Duodenal mucosa (tissue), 2 donors: ENCODE measurements around the gene CNOT8.
"Not testable (repeated sequence)": the region's sequence is repeated elsewhere in the genome, so short reads cannot be mapped to it uniquely, and the experiment has no call there.

Experiments
- H3K27ac ChIP-seq: one replicate; pipeline ENCODE4 v1.7.0; 2013; ENCODE audit warnings: low read depth, low read length
- H3K27me3 ChIP-seq, 2 donors: one replicate each; pipeline ENCODE4 v1.7.0; 2013; ENCODE audit warnings: low read length in 2 of 2, control low read depth in 1 of 2; ENCODE audit not compliant: insufficient read depth in 2 of 2, control insufficient read depth in 1 of 2
- H3K36me3 ChIP-seq, 2 donors: one replicate each; pipeline ENCODE4 v1.7.0; 2013; ENCODE audit warnings: low read length in 2 of 2, control low read depth in 1 of 2; ENCODE audit not compliant: insufficient read depth in 2 of 2, control insufficient read depth in 1 of 2
- H3K4me1 ChIP-seq, 2 donors: one replicate each; pipeline ENCODE4 v1.7.0; 2013; ENCODE audit warnings: low read length in 2 of 2, control low read depth in 1 of 2; ENCODE audit not compliant: insufficient read depth in 2 of 2, control insufficient read depth in 1 of 2
- H3K4me3 ChIP-seq, 2 donors: one replicate each; pipeline ENCODE4 v1.7.0; 2013; ENCODE audit warnings: low read length in 2 of 2, low read depth in 1 of 2
- H3K9ac ChIP-seq, 2 donors: one replicate each; pipeline ENCODE4 v1.7.0; 2013; ENCODE audit warnings: low read length in 2 of 2, low read depth in 1 of 2
- H3K9me3 ChIP-seq, 2 donors: one replicate each; pipeline ENCODE4 v1.7.0; 2013; ENCODE audit warnings: low read length in 2 of 2, control low read depth in 1 of 2; ENCODE audit not compliant: control insufficient read depth in 1 of 2

CNOT8 gene

DNA sequence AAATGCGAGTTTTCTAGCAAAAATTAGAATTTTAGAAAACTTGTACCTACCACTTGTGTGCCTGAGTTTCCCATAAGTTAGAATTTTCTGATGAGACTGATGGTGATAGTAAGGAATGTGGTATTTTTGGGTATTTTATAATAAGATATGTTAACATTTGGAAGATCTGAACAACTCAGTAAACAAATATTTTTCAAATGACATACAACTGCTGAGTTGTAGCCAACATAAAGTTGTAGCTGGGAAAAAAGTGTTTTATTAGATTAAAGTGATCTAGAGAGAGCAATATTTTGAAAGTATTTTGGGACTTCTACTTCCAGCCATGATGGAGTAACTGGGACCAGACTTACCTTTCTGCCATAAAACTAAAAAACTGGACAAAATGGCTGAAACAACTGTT, 41.6 kb downstream of the CNOT8 start:
- Histone ChIP-seq H3K27me3 (no peaks in the 10 kb centered on the region), H3K9ac (no peak overlapping the region), H3K9me3 (no peaks in the 10 kb centered on the region), H3K36me3 (peaks cover 39 to 81% of the 10 kb centered on the region in 2 donors), H3K4me3 (no peak overlapping the region), H3K27ac (no peak overlapping the region), H3K4me1 (peaks cover 0 to 9% of the 10 kb centered on the region in 2 donors)

DNA sequence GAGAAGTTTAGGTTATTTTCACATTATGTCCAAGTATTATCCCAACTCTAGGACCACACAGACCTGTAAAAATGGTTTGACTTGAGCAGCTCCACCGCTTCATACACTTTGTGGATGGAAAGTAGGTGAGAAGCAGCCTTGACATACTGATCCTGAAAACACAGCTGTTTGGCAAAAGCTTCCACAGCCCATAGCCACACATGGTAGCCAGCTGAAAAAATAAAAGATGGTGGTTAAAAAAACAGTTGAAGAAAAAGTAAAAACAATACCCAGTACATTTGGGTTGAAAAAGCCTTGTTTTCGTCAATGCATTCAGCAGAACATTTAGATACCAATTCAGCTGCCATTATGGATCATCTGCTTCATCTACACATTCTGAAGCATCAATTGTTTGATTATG, 42.8 kb downstream of the CNOT8 start:
- no peak overlapping the region for H3K4me3 ChIP-seq
- H3K36me3 ChIP-seq = peaks cover 37 to 75% of the 10 kb centered on the region in 2 donors
- no peaks in the 10 kb centered on the region for H3K27me3 ChIP-seq
- H3K4me1 ChIP-seq = peaks cover 0 to 3% of the 10 kb centered on the region in 2 donors
- H3K9ac ChIP-seq = no peak overlapping the region
- H3K27ac ChIP-seq = no peak overlapping the region
- no peaks in the 10 kb centered on the region for H3K9me3 ChIP-seq

DNA sequence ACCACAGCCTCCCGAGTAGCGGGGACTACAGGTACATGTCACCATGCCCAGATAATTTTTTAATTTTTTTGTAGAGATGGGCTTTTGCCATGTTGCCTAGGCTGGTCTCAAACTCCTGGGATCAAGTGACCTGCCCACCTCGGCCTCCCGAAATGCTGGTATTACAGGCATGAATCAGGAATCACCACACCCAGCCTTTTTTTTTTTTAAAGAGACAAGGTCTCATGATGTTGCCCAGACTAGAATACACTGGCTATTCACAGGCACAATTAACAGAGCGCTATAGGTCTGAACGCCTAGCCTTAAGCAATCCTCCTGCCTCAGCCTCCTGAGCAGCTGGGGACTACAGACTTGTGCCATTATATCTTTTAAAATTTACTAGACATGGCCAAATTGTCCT, 43.5 kb downstream of the CNOT8 start:
- H3K36me3 ChIP-seq = peaks cover 41 to 76% of the 10 kb centered on the region in 2 donors
- no peak overlapping the region for H3K9ac ChIP-seq
- H3K27me3 ChIP-seq = no peaks in the 10 kb centered on the region
- H3K4me1 ChIP-seq = no peaks in the 10 kb centered on the region
- no peak overlapping the region for H3K27ac ChIP-seq
- H3K4me3 ChIP-seq = no peak overlapping the region
- no peaks in the 10 kb centered on the region for H3K9me3 ChIP-seq

DNA sequence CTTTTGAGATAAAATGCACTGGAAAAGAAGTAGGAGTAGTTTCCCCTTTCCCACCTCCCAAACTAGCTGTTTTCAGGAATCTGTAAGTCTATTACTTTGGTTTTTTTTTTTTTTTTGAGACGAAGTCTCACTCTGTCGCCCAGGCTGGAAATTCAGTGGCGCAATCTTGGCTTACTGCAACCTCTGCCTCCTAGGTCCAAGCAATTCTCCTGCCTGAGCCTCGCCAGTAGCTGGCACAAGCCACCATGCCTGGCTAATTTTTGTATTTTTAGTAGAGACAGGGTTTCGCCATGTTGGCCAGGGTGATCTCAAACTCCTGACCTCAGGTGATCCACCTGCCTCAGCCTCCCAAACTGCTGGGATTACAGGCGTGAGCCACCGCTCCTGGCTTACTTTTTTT, 47.2 kb downstream of the CNOT8 start:
- H3K9ac ChIP-seq, H3K27me3 ChIP-seq, H3K4me3 ChIP-seq, H3K9me3 ChIP-seq, H3K4me1 ChIP-seq, H3K27ac ChIP-seq: not testable (repeated sequence)
- peaks cover 36 to 75% of the 10 kb centered on the region in 2 donors for H3K36me3 ChIP-seq

DNA sequence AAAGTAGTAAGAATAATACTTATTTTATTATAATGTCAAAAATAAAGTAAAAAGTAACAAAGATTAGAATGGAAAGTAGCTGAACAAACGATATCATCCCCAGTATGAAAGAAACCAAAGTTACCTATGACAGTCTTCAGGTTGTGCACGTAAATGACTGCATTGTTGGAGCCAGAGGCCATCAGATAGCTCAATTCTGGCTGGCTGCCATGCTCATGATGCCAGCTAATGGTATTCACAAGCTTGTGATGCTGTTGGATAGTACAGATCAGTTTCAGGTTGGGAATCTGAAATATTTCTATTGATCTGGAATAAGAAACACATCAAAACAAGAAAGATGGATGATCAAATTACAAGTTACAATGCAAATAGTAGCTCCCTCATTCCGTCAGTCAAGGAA, 58.4 kb downstream of the CNOT8 start:
- no peaks in the 10 kb centered on the region for H3K4me1 ChIP-seq
- H3K9me3 ChIP-seq = no peaks in the 10 kb centered on the region
- H3K36me3 ChIP-seq = peaks cover 8 to 66% of the 10 kb centered on the region in 2 donors
- H3K27ac ChIP-seq = no peak overlapping the region
- H3K4me3 ChIP-seq = no peak overlapping the region
- H3K9ac ChIP-seq = no peak overlapping the region
- H3K27me3 ChIP-seq = no peaks in the 10 kb centered on the region

DNA sequence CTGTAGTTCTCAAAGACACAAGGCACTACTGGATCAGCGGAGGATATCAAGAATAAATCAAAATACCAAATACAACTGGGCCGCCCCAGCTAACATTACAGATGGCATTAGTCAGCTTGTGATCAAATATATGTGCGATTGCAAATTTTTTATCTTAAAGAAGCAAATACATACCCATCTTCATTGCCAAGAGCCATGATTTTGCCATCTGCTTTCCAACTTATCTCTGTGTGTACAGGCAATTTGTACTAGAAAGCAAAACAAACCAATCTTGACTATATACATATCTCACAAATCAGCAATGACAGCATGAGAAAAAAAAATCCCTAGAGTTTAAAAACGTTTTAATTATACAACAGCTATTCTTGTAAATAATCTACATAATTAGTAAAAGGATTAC, 59.3 kb downstream of the CNOT8 start:
- no peaks in the 10 kb centered on the region for H3K9me3 ChIP-seq
- H3K27me3 ChIP-seq = no peaks in the 10 kb centered on the region
- no peak overlapping the region for H3K9ac ChIP-seq
- H3K4me1 ChIP-seq = no peaks in the 10 kb centered on the region
- no peak overlapping the region for H3K4me3 ChIP-seq
- peaks cover 8 to 58% of the 10 kb centered on the region in 2 donors for H3K36me3 ChIP-seq
- H3K27ac ChIP-seq = no peak overlapping the region

DNA sequence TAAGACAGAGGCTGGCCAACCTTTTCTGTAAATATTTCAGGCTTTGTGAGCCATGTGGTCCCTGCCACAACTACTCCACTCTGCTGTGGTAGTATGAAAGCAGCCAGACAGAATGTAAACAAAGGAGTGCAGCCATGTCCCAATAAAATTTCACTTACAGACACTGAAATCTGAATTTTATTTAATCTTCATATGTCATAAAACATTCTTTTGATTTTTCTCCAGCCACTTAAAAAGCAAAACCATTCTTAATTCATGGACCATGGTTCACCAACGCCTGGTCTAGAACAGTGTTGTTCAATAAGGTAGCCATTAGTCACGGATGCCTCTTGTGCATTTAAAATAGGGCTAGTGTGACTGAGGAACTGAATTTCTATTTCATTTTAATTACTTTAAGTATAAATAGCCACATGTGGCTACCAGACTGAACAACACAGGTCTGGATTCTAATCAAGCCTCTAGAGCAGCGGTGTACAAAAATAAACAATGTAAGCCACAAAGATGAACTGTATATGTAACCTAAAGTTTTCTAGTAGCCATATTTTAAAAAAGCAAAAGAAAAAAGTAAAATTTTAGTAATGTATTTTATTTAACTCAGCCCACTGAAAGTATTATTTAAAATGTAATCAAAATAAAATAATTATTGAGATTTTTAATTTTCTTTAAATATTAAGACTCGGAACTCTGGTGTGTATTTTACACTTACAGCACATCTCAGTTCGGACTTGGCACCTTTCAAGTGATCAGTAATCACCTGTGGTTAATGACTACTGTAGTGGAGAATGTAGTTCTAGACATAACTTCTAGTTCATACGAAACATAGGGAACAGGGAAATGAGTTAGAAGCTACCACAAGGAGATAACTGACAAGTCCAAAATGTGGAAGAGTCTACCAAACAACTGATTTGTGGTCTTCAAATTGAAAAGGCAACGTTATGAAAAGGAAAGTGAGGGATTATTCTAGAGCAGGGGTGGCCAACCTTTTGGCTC, 65.3 kb downstream of the CNOT8 start:
- peaks cover 45 to 63% of the 10 kb centered on the region in 2 donors for H3K36me3 ChIP-seq
- no peaks in the 10 kb centered on the region for H3K4me1 ChIP-seq
- H3K4me3 ChIP-seq = no peak overlapping the region
- no peak overlapping the region for H3K27ac ChIP-seq
- no peak overlapping the region for H3K9ac ChIP-seq
- no peaks in the 10 kb centered on the region for H3K27me3 ChIP-seq
- H3K9me3 ChIP-seq = no peaks in the 10 kb centered on the region
